ENCODE measurements around the gene SMR3B.

Gene SMR3B

GRCh38 chr4:70380578-70380977 is 2.4 kb upstream of the SMR3B start:
- no peaks in the 10 kb centered on the region for H3K36me3 ChIP-seq (ENCODE audit: control insufficient read depth, low read depth, low read length)
- no peak overlapping the region for H3K4me3 ChIP-seq (ENCODE audit: low read length)
- no peaks in the 10 kb centered on the region for H3K27me3 ChIP-seq (ENCODE audit: control insufficient read depth, insufficient read depth, low read length)
- no peak overlapping the region for H3K27ac ChIP-seq (ENCODE audit: low read length)
- H3K4me1 ChIP-seq (ENCODE audit: control insufficient read depth, low read depth, low read length) = no peaks in the 10 kb centered on the region
- no peaks in the 10 kb centered on the region for H3K9me3 ChIP-seq (ENCODE audit: control insufficient read depth, low read depth, low read length)
- no peak overlapping the region for H3K9ac ChIP-seq (ENCODE audit: low read length)

- Histone ChIP-seq H3K4me3 (ENCODE audit: low read length) (no peak overlapping the region), H3K9ac (ENCODE audit: low read length) (no peak overlapping the region), H3K27me3 (ENCODE audit: control insufficient read depth, insufficient read depth, low read length) (no peaks in the 10 kb centered on the region), H3K9me3 (ENCODE audit: control insufficient read depth, low read depth, low read length) (no peaks in the 10 kb centered on the region), H3K4me1 (ENCODE audit: control insufficient read depth, low read depth, low read length) (no peaks in the 10 kb centered on the region), H3K36me3 (ENCODE audit: control insufficient read depth, low read depth, low read length) (no peaks in the 10 kb centered on the region), H3K27ac (ENCODE audit: low read length) (no peak overlapping the region)
Measured at GRCh38 chr4:70392057-70392776, 9.3 kb downstream of the SMR3B start.

- Histone ChIP-seq H3K4me3 (ENCODE audit: low read length) (no peak within 1 kb of the TSS), H3K9me3 (ENCODE audit: control insufficient read depth, low read depth, low read length) (no peaks in the 10 kb centered on the region), H3K9ac (ENCODE audit: low read length) (no peak within 1 kb of the TSS), H3K27me3 (ENCODE audit: control insufficient read depth, insufficient read depth, low read length) (no peaks in the 10 kb centered on the region), H3K4me1 (ENCODE audit: control insufficient read depth, low read depth, low read length) (no peaks in the 10 kb centered on the region), H3K27ac (ENCODE audit: low read length) (no peak within 1 kb of the TSS), H3K36me3 (ENCODE audit: control insufficient read depth, low read depth, low read length) (no peaks in the 10 kb centered on the region)
Measured at GRCh38 chr4:70397580-70397979, 14.6 kb downstream of the SMR3B start, which contains the start of gene OPRPN. OPRPN (plus strand) TSS chr4:70397940; CDS start chr4:70399286, 1,346 bp downstream.

- H3K36me3 ChIP-seq (ENCODE audit: control insufficient read depth, low read depth, low read length) = no peaks in the 10 kb centered on the region
- no peak overlapping the region for H3K9ac ChIP-seq (ENCODE audit: low read length)
- no peaks in the 10 kb centered on the region for H3K9me3 ChIP-seq (ENCODE audit: control insufficient read depth, low read depth, low read length)
- H3K4me3 ChIP-seq (ENCODE audit: low read length) = no peak overlapping the region
- H3K4me1 ChIP-seq (ENCODE audit: control insufficient read depth, low read depth, low read length) = no peaks in the 10 kb centered on the region
- no peak overlapping the region for H3K27ac ChIP-seq (ENCODE audit: low read length)
- H3K27me3 ChIP-seq (ENCODE audit: control insufficient read depth, insufficient read depth, low read length) = no peaks in the 10 kb centered on the region
Measured at GRCh38 chr4:70399319-70399718, 16.4 kb downstream of the SMR3B start.

- no peak overlapping the region for H3K9ac ChIP-seq (ENCODE audit: low read length)
- H3K27ac ChIP-seq (ENCODE audit: low read length) = no peak overlapping the region
- no peak overlapping the region for H3K4me3 ChIP-seq (ENCODE audit: low read length)
- H3K4me1 ChIP-seq (ENCODE audit: control insufficient read depth, low read depth, low read length) = no peaks in the 10 kb centered on the region
- H3K9me3 ChIP-seq (ENCODE audit: control insufficient read depth, low read depth, low read length) = no peaks in the 10 kb centered on the region
- H3K36me3 ChIP-seq (ENCODE audit: control insufficient read depth, low read depth, low read length) = no peaks in the 10 kb centered on the region
- no peaks in the 10 kb centered on the region for H3K27me3 ChIP-seq (ENCODE audit: control insufficient read depth, insufficient read depth, low read length)
Measured at GRCh38 chr4:70402762-70403161, 19.8 kb downstream of the SMR3B start.

- Histone ChIP-seq H3K9me3 (ENCODE audit: control insufficient read depth, low read depth, low read length) (no peaks in the 10 kb centered on the region), H3K27me3 (ENCODE audit: control insufficient read depth, insufficient read depth, low read length) (no peaks in the 10 kb centered on the region), H3K27ac (ENCODE audit: low read length) (no peak overlapping the region), H3K4me3 (ENCODE audit: low read length) (no peak overlapping the region), H3K9ac (ENCODE audit: low read length) (no peak overlapping the region), H3K36me3 (ENCODE audit: control insufficient read depth, low read depth, low read length) (no peaks in the 10 kb centered on the region), H3K4me1 (ENCODE audit: control insufficient read depth, low read depth, low read length) (no peaks in the 10 kb centered on the region)
Measured at GRCh38 chr4:70405765-70406164, 22.8 kb downstream of the SMR3B start.

- no peaks in the 10 kb centered on the region for H3K36me3 ChIP-seq (ENCODE audit: control insufficient read depth, low read depth, low read length)
- no peak overlapping the region for H3K4me3 ChIP-seq (ENCODE audit: low read length)
- H3K27ac ChIP-seq (ENCODE audit: low read length) = no peak overlapping the region
Measured at GRCh38 chr4:70425306-70425705, 42.4 kb downstream of the SMR3B start.

GRCh38 chr4:70426789-70427188 is 43.9 kb downstream of the SMR3B start:
- H3K4me1 ChIP-seq (ENCODE audit: control insufficient read depth, low read depth, low read length) = no peaks in the 10 kb centered on the region
- H3K27me3 ChIP-seq (ENCODE audit: control insufficient read depth, insufficient read depth, low read length) = no peaks in the 10 kb centered on the region
- no peaks in the 10 kb centered on the region for H3K9me3 ChIP-seq (ENCODE audit: control insufficient read depth, low read depth, low read length)
- H3K9ac ChIP-seq (ENCODE audit: low read length) = no peak overlapping the region
- no peak overlapping the region for H3K4me3 ChIP-seq (ENCODE audit: low read length)
- no peak overlapping the region for H3K27ac ChIP-seq (ENCODE audit: low read length)
- no peaks in the 10 kb centered on the region for H3K36me3 ChIP-seq (ENCODE audit: control insufficient read depth, low read depth, low read length)

More at GRCh38 chr4:70425306-70425705, 42.4 kb downstream of the SMR3B start:
- Histone ChIP-seq H3K27me3 (ENCODE audit: control insufficient read depth, insufficient read depth, low read length) (no peaks in the 10 kb centered on the region), H3K9ac (ENCODE audit: low read length) (no peak overlapping the region), H3K4me1 (ENCODE audit: control insufficient read depth, low read depth, low read length) (no peaks in the 10 kb centered on the region), H3K9me3 (ENCODE audit: control insufficient read depth, low read depth, low read length) (no peaks in the 10 kb centered on the region)

GRCh38 chr4:70437197-70437596 is 54.3 kb downstream of the SMR3B start:
- Histone ChIP-seq H3K36me3 (ENCODE audit: control insufficient read depth, low read depth, low read length) (no peaks in the 10 kb centered on the region), H3K4me3 (ENCODE audit: low read length) (no peak overlapping the region), H3K9ac (ENCODE audit: low read length) (no peak overlapping the region), H3K27me3 (ENCODE audit: control insufficient read depth, insufficient read depth, low read length) (no peaks in the 10 kb centered on the region), H3K27ac (ENCODE audit: low read length) (no peak overlapping the region), H3K9me3 (ENCODE audit: control insufficient read depth, low read depth, low read length) (no peaks in the 10 kb centered on the region), H3K4me1 (ENCODE audit: control insufficient read depth, low read depth, low read length) (no peaks in the 10 kb centered on the region)
